ENCODE data around the gene B4GALT3. TPM values are rescaled to one million over a fixed set of nuclear protein-coding genes. Genes with fewer than 3 reads are reported as not detected.

B4GALT3 gene
- total and polyA plus RNA-seq, 2 of the 4 experiments (the other 2 are of a cell fraction): 19.9 to 36.0 TPM

DNA sequence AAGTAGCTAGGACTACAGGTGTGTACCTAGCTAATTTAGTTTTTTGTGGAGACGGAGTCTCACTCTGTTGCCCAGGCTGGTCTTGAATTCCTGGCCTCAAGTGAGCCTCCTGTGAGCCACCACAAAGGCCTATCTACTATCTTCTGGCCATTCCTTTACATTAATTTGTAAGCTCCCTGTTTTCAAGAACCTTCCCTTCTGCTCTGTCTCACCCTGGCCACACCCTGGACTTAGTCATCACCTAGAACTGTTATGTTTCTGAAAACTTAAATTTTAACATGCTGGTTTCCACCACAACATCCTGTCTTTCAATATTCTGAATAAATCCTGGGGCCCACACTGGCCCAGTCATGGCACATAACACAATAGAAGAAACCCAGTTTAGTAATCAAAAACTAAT is 4.9 kb upstream of the B4GALT3 start:
- no peak overlapping the region; the same call in 1 of the 2 replicates for H2BK20ac ChIP-seq (ENCODE audit: low read depth, low read length)
- no peak overlapping the region for H3K9ac ChIP-seq (ENCODE audit: low read depth, low read length)
- H3K4me1 ChIP-seq (ENCODE audit: control insufficient read depth, insufficient read depth, low read length): peaks cover 6% of the 10 kb centered on the region
- POLR2A ChIA-PET (ENCODE audit: unreplicated experiment): no interaction called here
- H2AK5ac ChIP-seq (ENCODE audit: low read depth, low read length): no peak overlapping the region
- no TSS peak for BruUV-seq (replicated peaks)
- no peak overlapping the region for H2BK15ac ChIP-seq (ENCODE audit: low read depth, low read length)
- H4K5ac ChIP-seq (ENCODE audit: low read depth, low read length): no peak overlapping the region; the same call in 1 of the 2 replicates
- intact Hi-C loops (cut with micrococcal nuclease): no loop called here
- no peak overlapping the region for H3K27ac ChIP-seq (ENCODE audit: insufficient read depth, low read length)
- peak overlapping the region; percentile 88 for H2AK9ac ChIP-seq (replicated peaks; ENCODE audit: low read depth, low read length, poor library complexity)
- H2AFZ ChIP-seq (replicated peaks; ENCODE audit: low read length, poor library complexity): peak overlapping the region; percentile 71
- H3K23ac ChIP-seq (ENCODE audit: low read depth, low read length): no peak overlapping the region
- H4K8ac ChIP-seq (ENCODE audit: low read depth in 2 of 2, low read length in 2 of 2): peak overlapping the region in 1 of 2 experiments; percentile 11; a peak in 2 of 4 replicates
- no peak overlapping the region; the same call in 1 of the 2 replicates for H2BK120ac ChIP-seq (ENCODE audit: low read depth, low read length)
- H3K27me3 ChIP-seq (ENCODE audit: control insufficient read depth, insufficient read depth, low read length): no peaks in the 10 kb centered on the region
- no peaks in the 10 kb centered on the region for H3K36me3 ChIP-seq (ENCODE audit: control insufficient read depth, insufficient read depth, low read length)
- H3K4ac ChIP-seq (ENCODE audit: low read depth, low read length): peak overlapping the region; percentile 16; the same call in 1 of the 2 replicates
- dilution Hi-C loops (cut with HindIII; ENCODE audit: low sequenced_read_pairs, unreplicated experiment): no loop called here
- H3K56ac ChIP-seq (ENCODE audit: extremely low read depth, insufficient read depth, low read length): no peak overlapping the region
- H3K79me1 ChIP-seq (ENCODE audit: low read depth in 1 of 2, low read length in 2 of 2): peaks cover under 1 to 4% of the 10 kb centered on the region in 2 experiments; a peak in 2 of 4 replicates
- H3K9me1 ChIP-seq (ENCODE audit: insufficient read depth, low read length): 0 out of 2 replicates have a peak, but pooled peaks cover 6% of the 10 kb centered on the region
- H3K14ac ChIP-seq (replicated peaks; ENCODE audit: low read depth, low read length): 0 out of 2 replicates have a peak overlapping the region, but pooled peaks have one; percentile 0
- H3K9me3 ChIP-seq (ENCODE audit: control insufficient read depth, insufficient read depth, low read length): no peaks in the 10 kb centered on the region
- WGBS, 2 experiments (ENCODE audit: extremely low coverage in 2 of 2, insufficient read length in 1 of 2): 100% methylated on average over 1 of the region's 1 CpG; no CpG with 5 or more reads in 1 of the 2 experiments
- H4K20me1 ChIP-seq (ENCODE audit: insufficient read depth, low read length): no peaks in the 10 kb centered on the region
- H3K4me3 ChIP-seq (ENCODE audit: insufficient read depth, low read depth, low read length): no peak overlapping the region
- TF ChIP-seq SMC3 (IDR thresholded peaks at IDR 0.05; ENCODE audit: low read depth, low read length) (no peak), MAFK (IDR thresholded peaks at IDR 0.05; ENCODE audit: low read depth, low read length) (no peak), MXI1 (IDR thresholded peaks at IDR 0.05; ENCODE audit: borderline replicate concordance, low read depth, low read length) (no peak), CHD1 (IDR thresholded peaks at IDR 0.05; ENCODE audit: low read depth, low read length) (no peak), RAD21 (IDR thresholded peaks at IDR 0.05; ENCODE audit: low read length) (no peak), MAZ (IDR thresholded peaks at IDR 0.05; ENCODE audit: borderline replicate concordance, low read depth, low read length) (no peak), BHLHE40 (IDR thresholded peaks at IDR 0.05; ENCODE audit: low read depth, low read length) (no peak), POLR2A (IDR thresholded peaks at IDR 0.05; ENCODE audit: low read depth, low read length) (no peak), NFE2L2 (IDR thresholded peaks at IDR 0.05; ENCODE audit: low read depth, low read length) (no peak), RFX5 (IDR thresholded peaks at IDR 0.05; ENCODE audit: low read depth, low read length) (no peak), RCOR1 (IDR thresholded peaks at IDR 0.05; ENCODE audit: insufficient replicate concordance, low read length) (no peak), FOS (IDR thresholded peaks at IDR 0.05; ENCODE audit: low read depth, low read length) (no peak), CEBPB (IDR thresholded peaks at IDR 0.05; ENCODE audit: low read depth, low read length) (no peak)
- TF ChIP-seq, protein P1, sequence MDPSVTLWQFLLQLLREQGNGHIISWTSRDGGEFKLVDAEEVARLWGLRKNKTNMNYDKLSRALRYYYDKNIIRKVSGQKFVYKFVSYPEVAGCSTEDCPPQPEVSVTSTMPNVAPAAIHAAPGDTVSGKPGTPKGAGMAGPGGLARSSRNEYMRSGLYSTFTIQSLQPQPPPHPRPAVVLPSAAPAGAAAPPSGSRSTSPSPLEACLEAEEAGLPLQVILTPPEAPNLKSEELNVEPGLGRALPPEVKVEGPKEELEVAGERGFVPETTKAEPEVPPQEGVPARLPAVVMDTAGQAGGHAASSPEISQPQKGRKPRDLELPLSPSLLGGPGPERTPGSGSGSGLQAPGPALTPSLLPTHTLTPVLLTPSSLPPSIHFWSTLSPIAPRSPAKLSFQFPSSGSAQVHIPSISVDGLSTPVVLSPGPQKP (IDR thresholded peaks at IDR 0.05; ENCODE audit: borderline replicate concordance, low read depth, low read length): no peak
- TF ChIP-seq, protein P2, sequence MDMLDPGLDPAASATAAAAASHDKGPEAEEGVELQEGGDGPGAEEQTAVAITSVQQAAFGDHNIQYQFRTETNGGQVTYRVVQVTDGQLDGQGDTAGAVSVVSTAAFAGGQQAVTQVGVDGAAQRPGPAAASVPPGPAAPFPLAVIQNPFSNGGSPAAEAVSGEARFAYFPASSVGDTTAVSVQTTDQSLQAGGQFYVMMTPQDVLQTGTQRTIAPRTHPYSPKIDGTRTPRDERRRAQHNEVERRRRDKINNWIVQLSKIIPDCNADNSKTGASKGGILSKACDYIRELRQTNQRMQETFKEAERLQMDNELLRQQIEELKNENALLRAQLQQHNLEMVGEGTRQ (IDR thresholded peaks at IDR 0.05; ENCODE audit: low read depth, low read length): no peak
- TF ChIP-seq, protein P3, sequence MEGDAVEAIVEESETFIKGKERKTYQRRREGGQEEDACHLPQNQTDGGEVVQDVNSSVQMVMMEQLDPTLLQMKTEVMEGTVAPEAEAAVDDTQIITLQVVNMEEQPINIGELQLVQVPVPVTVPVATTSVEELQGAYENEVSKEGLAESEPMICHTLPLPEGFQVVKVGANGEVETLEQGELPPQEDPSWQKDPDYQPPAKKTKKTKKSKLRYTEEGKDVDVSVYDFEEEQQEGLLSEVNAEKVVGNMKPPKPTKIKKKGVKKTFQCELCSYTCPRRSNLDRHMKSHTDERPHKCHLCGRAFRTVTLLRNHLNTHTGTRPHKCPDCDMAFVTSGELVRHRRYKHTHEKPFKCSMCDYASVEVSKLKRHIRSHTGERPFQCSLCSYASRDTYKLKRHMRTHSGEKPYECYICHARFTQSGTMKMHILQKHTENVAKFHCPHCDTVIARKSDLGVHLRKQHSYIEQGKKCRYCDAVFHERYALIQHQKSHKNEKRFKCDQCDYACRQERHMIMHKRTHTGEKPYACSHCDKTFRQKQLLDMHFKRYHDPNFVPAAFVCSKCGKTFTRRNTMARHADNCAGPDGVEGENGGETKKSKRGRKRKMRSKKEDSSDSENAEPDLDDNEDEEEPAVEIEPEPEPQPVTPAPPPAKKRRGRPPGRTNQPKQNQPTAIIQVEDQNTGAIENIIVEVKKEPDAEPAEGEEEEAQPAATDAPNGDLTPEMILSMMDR (conservative IDR thresholded peaks at IDR 0.05; ENCODE audit: low read depth, low read length): no peak
- H2BK5ac ChIP-seq (ENCODE audit: low read depth, low read length, poor library complexity, severe bottlenecking): no peak overlapping the region
- H4K91ac ChIP-seq (ENCODE audit: insufficient read depth, low read depth, low read length): no peak overlapping the region
- H3K18ac ChIP-seq (ENCODE audit: low read depth, low read length): no peak overlapping the region
- no peak for ATAC-seq (ENCODE audit: low read depth)
- H3K4me2 ChIP-seq (ENCODE audit: low read depth, low read length): no peak overlapping the region
- in situ Hi-C loops (cut with MboI; ENCODE audit: low sequenced_read_pairs): no loop called here
- DNase-seq: peak; percentile 60
- CTCF ChIA-PET: interaction anchor here (1.2 to 2.0 kb wide), 2 partner anchors 23 to 43 kb away, joined by 4 read pairs; partner anchors contain the start of gene TOMM40L

Data from IMR-90 (cell line).